Measurements from ENCODE around the gene SP7. TPM values are rescaled to one million over a fixed set of nuclear protein-coding genes. Genes with fewer than 3 reads are reported as not detected.

Gene SP7
- total RNA-seq, 1 experiment from 2014 or later: not detected

GRCh38 chr12:53324779-53325510, 11.2 kb downstream of the SP7 start:
- intact Hi-C loops (cut with micrococcal nuclease; ENCODE audit: unreplicated experiment): loop anchor here (5.0 kb wide), 1 partner anchor 182 kb away; the partner anchor contains the start of gene NPFF
- BruUV-seq (replicated peaks): no TSS peak
- H3K9me3 Mint-ChIP-seq (ENCODE audit: low read depth, unreplicated experiment): no peaks in the 10 kb centered on the region
- H3K36me3 Mint-ChIP-seq (ENCODE audit: insufficient read depth, unreplicated experiment): peaks cover 16% of the 10 kb centered on the region
- H3K27me3 Mint-ChIP-seq (ENCODE audit: unreplicated experiment): peaks cover 30% of the 10 kb centered on the region
- CTCF ChIA-PET: interaction anchor here (1.2 to 2.1 kb wide), 2 partner anchors 96 to 184 kb away, joined by 3 to 6 read pairs; no protein-coding TSS in a partner anchor
- peaks cover 12% of the 10 kb centered on the region for H3K4me1 Mint-ChIP-seq (ENCODE audit: low read depth, unreplicated experiment)
- TF ChIP-seq CTCF (IDR thresholded peaks at IDR 0.05; ENCODE audit: unreplicated experiment): peak; percentile 53
- H3K27ac Mint-ChIP-seq (ENCODE audit: unreplicated experiment): peak overlapping the region; percentile 75
- peak overlapping the region; percentile 58 for H3K4me3 Mint-ChIP-seq (ENCODE audit: low read depth, unreplicated experiment)
- DNase-seq: peak; percentile 87

GRCh38 chr12:53324113-53324778, 11.9 kb downstream of the SP7 start:
- peaks cover 23% of the 10 kb centered on the region for H3K27me3 Mint-ChIP-seq (ENCODE audit: unreplicated experiment)
- H3K4me3 Mint-ChIP-seq (ENCODE audit: low read depth, unreplicated experiment): peak overlapping the region; percentile 58
- no TSS peak for BruUV-seq (replicated peaks)
- peak overlapping the region; percentile 75 for H3K27ac Mint-ChIP-seq (ENCODE audit: unreplicated experiment)
- no peak for TF ChIP-seq CTCF (IDR thresholded peaks at IDR 0.05; ENCODE audit: unreplicated experiment)
- H3K9me3 Mint-ChIP-seq (ENCODE audit: low read depth, unreplicated experiment): no peaks in the 10 kb centered on the region
- CTCF ChIA-PET: interaction anchor here (1.2 to 2.1 kb wide), 3 partner anchors 21 to 184 kb away, joined by 3 to 6 read pairs (median 6); no protein-coding TSS in a partner anchor
- H3K4me1 Mint-ChIP-seq (ENCODE audit: low read depth, unreplicated experiment): peaks cover 12% of the 10 kb centered on the region
- intact Hi-C loops (cut with micrococcal nuclease; ENCODE audit: unreplicated experiment): loop anchor here (5.0 kb wide), 1 partner anchor 183 kb away; the partner anchor contains the start of gene NPFF
- DNase-seq: no peak
- peaks cover 16% of the 10 kb centered on the region for H3K36me3 Mint-ChIP-seq (ENCODE audit: insufficient read depth, unreplicated experiment)

GRCh38 chr12:53320352-53321195, 15.6 kb downstream of the SP7 start:
- BruUV-seq (replicated peaks): TSS peak; percentile 73
- H3K36me3 Mint-ChIP-seq (ENCODE audit: insufficient read depth, unreplicated experiment): peaks cover 30% of the 10 kb centered on the region
- H3K27ac Mint-ChIP-seq (ENCODE audit: unreplicated experiment): peak overlapping the region; percentile 73
- intact Hi-C loops (cut with micrococcal nuclease; ENCODE audit: unreplicated experiment): loop anchor here (5.0 kb wide), 1 partner anchor 187 kb away; the partner anchor contains the start of gene NPFF
- DNase-seq: no peak
- CTCF ChIA-PET: interaction anchor here (0.6 to 2.1 kb wide), 17 partner anchors 10 to 188 kb away, joined by 3 to 21 read pairs (median 5); partner anchors contain the start of genes MYG1, PFDN5, SP1 and TARBP2
- H3K4me1 Mint-ChIP-seq (ENCODE audit: low read depth, unreplicated experiment): peaks cover 12% of the 10 kb centered on the region
- H3K27me3 Mint-ChIP-seq (ENCODE audit: unreplicated experiment): no peaks in the 10 kb centered on the region
- TF ChIP-seq CTCF (IDR thresholded peaks at IDR 0.05; ENCODE audit: unreplicated experiment): no peak
- peak overlapping the region; percentile 82 for H3K4me3 Mint-ChIP-seq (ENCODE audit: low read depth, unreplicated experiment)
- no peaks in the 10 kb centered on the region for H3K9me3 Mint-ChIP-seq (ENCODE audit: low read depth, unreplicated experiment)

- peaks cover 27% of the 10 kb centered on the region for H3K36me3 Mint-ChIP-seq (ENCODE audit: insufficient read depth, unreplicated experiment)
- intact Hi-C loops (cut with micrococcal nuclease; ENCODE audit: unreplicated experiment): no loop called here
- H3K27ac Mint-ChIP-seq (ENCODE audit: unreplicated experiment): no peak overlapping the region
- H3K4me1 Mint-ChIP-seq (ENCODE audit: low read depth, unreplicated experiment): no peaks in the 10 kb centered on the region
- H3K4me3 Mint-ChIP-seq (ENCODE audit: low read depth, unreplicated experiment): no peak overlapping the region
- no peaks in the 10 kb centered on the region for H3K27me3 Mint-ChIP-seq (ENCODE audit: unreplicated experiment)
- TF ChIP-seq CTCF (IDR thresholded peaks at IDR 0.05; ENCODE audit: unreplicated experiment): no peak
- CTCF ChIA-PET: no interaction called here
- no peak for DNase-seq
- no peaks in the 10 kb centered on the region for H3K9me3 Mint-ChIP-seq (ENCODE audit: low read depth, unreplicated experiment)
- no TSS peak for BruUV-seq (replicated peaks)
Measured at GRCh38 chr12:53313996-53314395, 22.2 kb downstream of the SP7 start.

Measured in Calu3 (cell line).